ENCODE data around the gene SIPA1L3.

Gene SIPA1L3

GRCh38 chr19:37943480-37943879, 36.5 kb downstream of the SIPA1L3 start:
- FAIRE-seq (no peak), DNase-seq (ENCODE audit: insufficient read length, low spot score) (no peak)

GRCh38 chr19:37946132-37946531, 39.1 kb downstream of the SIPA1L3 start:
- FAIRE-seq (no peak), DNase-seq (ENCODE audit: insufficient read length, low spot score) (no peak)

- DNase-seq (ENCODE audit: insufficient read length, low spot score) (no peak), FAIRE-seq (no peak)
Observed at GRCh38 chr19:37947778-37948177, 40.8 kb downstream of the SIPA1L3 start.

- no peak for DNase-seq (ENCODE audit: insufficient read length, low spot score)
- no peak for FAIRE-seq
Observed at GRCh38 chr19:37948362-37948761, 41.4 kb downstream of the SIPA1L3 start.

GRCh38 chr19:37950471-37951175, 43.6 kb downstream of the SIPA1L3 start:
- FAIRE-seq (no peak), DNase-seq (ENCODE audit: insufficient read length, low spot score) (no peak)

GRCh38 chr19:37951816-37952210, 44.8 kb downstream of the SIPA1L3 start:
- FAIRE-seq (peak; percentile 31), DNase-seq (ENCODE audit: insufficient read length, low spot score) (no peak)

- FAIRE-seq: no peak
Observed at GRCh38 chr19:37953171-37953917, 46.3 kb downstream of the SIPA1L3 start.

GRCh38 chr19:37953918-37954303, 46.9 kb downstream of the SIPA1L3 start:
- no peak for DNase-seq (ENCODE audit: insufficient read length, low spot score)
- no peak for FAIRE-seq

More at GRCh38 chr19:37953171-37953917, 46.3 kb downstream of the SIPA1L3 start:
- no peak for DNase-seq (ENCODE audit: insufficient read length, low spot score)

- no peak for DNase-seq (ENCODE audit: insufficient read length, low spot score)
- no peak for FAIRE-seq
Observed at GRCh38 chr19:37954421-37954874, 47.4 kb downstream of the SIPA1L3 start.

GRCh38 chr19:37955986-37956385, 49.0 kb downstream of the SIPA1L3 start:
- FAIRE-seq: no peak

GRCh38 chr19:37957176-37957575, 50.2 kb downstream of the SIPA1L3 start:
- DNase-seq (ENCODE audit: insufficient read length, low spot score): no peak
- no peak for FAIRE-seq

More at GRCh38 chr19:37955986-37956385, 49.0 kb downstream of the SIPA1L3 start:
- no peak for DNase-seq (ENCODE audit: insufficient read length, low spot score)

- FAIRE-seq (no peak), DNase-seq (ENCODE audit: insufficient read length, low spot score) (no peak)
Observed at GRCh38 chr19:37959665-37960114, 52.7 kb downstream of the SIPA1L3 start.

- no peak for DNase-seq (ENCODE audit: insufficient read length, low spot score)
- FAIRE-seq: peak; percentile 71
Observed at GRCh38 chr19:37961198-37961597, 54.2 kb downstream of the SIPA1L3 start.

GRCh38 chr19:37963190-37963936, 56.4 kb downstream of the SIPA1L3 start:
- FAIRE-seq (peak; percentile 59), DNase-seq (ENCODE audit: insufficient read length, low spot score) (no peak)

GRCh38 chr19:37964109-37964508, 57.1 kb downstream of the SIPA1L3 start:
- FAIRE-seq: no peak
- DNase-seq (ENCODE audit: insufficient read length, low spot score): no peak

- no peak for FAIRE-seq
- DNase-seq (ENCODE audit: insufficient read length, low spot score): no peak
Observed at GRCh38 chr19:37966211-37966661, 59.2 kb downstream of the SIPA1L3 start.

- DNase-seq (ENCODE audit: insufficient read length, low spot score): no peak
- FAIRE-seq: no peak
Observed at GRCh38 chr19:37966662-37967231, 59.7 kb downstream of the SIPA1L3 start.

GRCh38 chr19:37969695-37970094, 62.7 kb downstream of the SIPA1L3 start:
- no peak for FAIRE-seq

GRCh38 chr19:37970699-37971098, 63.7 kb downstream of the SIPA1L3 start:
- FAIRE-seq (no peak), DNase-seq (ENCODE audit: insufficient read length, low spot score) (no peak)

More at GRCh38 chr19:37969695-37970094, 62.7 kb downstream of the SIPA1L3 start:
- DNase-seq (ENCODE audit: insufficient read length, low spot score): no peak

- FAIRE-seq (no peak), DNase-seq (ENCODE audit: insufficient read length, low spot score) (no peak)
Observed at GRCh38 chr19:37972803-37973202, 65.8 kb downstream of the SIPA1L3 start.

GRCh38 chr19:37973666-37974065, 66.7 kb downstream of the SIPA1L3 start:
- FAIRE-seq (peak; percentile 31), DNase-seq (ENCODE audit: insufficient read length, low spot score) (no peak)

All from GM19239 (cell line).